ENCODE measurements around the gene C10orf120. TPM values are rescaled to one million over a fixed set of nuclear protein-coding genes. Genes with fewer than 3 reads are reported as not detected.

The C10orf120 gene
- total and polyA plus RNA-seq, 9 donors, result not detected

GRCh38 chr10:122730238-122730637 is 30.6 kb upstream of the C10orf120 start:
- WGBS, 3 donors, result 57 to 66% (median 65%) methylated on average over 6 of the region's 6 CpGs
- intact Hi-C loops (cut with DNase I), result no loop called here
- H3K27me3 ChIP-seq, result no peaks in the 10 kb centered on the region
- no peaks in the 10 kb centered on the region for H3K9me3 ChIP-seq
- H3K27ac ChIP-seq, result no peak overlapping the region
- H3K4me1 ChIP-seq (ENCODE audit: insufficient read depth), result no peaks in the 10 kb centered on the region
- TF ChIP-seq CTCF (IDR thresholded peaks at IDR 0.05) (no peak), POLR2A (IDR thresholded peaks at IDR 0.05) (no peak), EP300 (IDR thresholded peaks at IDR 0.05) (no peak)
- no peaks in the 10 kb centered on the region for H3K36me3 ChIP-seq
- no peak for DNase-seq
- H3K4me3 ChIP-seq, result no peak overlapping the region

- no peak overlapping the region for H3K27ac ChIP-seq
- TF ChIP-seq POLR2A (IDR thresholded peaks at IDR 0.05), result no peak
- TF ChIP-seq CTCF (IDR thresholded peaks at IDR 0.05), result no peak
- TF ChIP-seq EP300 (IDR thresholded peaks at IDR 0.05), result no peak
- no peak overlapping the region for H3K4me3 ChIP-seq
- intact Hi-C loops (cut with DNase I), result no loop called here
- 73 to 85% (median 75%) methylated on average over 9 of the region's 9 CpGs for WGBS, 3 donors
- DNase-seq, result no peak
- H3K27me3 ChIP-seq, result no peaks in the 10 kb centered on the region
- H3K36me3 ChIP-seq, result no peaks in the 10 kb centered on the region
- H3K4me1 ChIP-seq (ENCODE audit: insufficient read depth), result no peaks in the 10 kb centered on the region
- no peaks in the 10 kb centered on the region for H3K9me3 ChIP-seq
Observed at GRCh38 chr10:122729126-122729525, 29.5 kb upstream of the C10orf120 start.

- Histone ChIP-seq H3K27ac (no peak overlapping the region), H3K4me3 (no peak overlapping the region), H3K9me3 (no peaks in the 10 kb centered on the region), H3K4me1 (ENCODE audit: insufficient read depth) (no peaks in the 10 kb centered on the region), H3K27me3 (no peaks in the 10 kb centered on the region), H3K36me3 (no peaks in the 10 kb centered on the region)
- no peak for TF ChIP-seq EP300 (IDR thresholded peaks at IDR 0.05)
- no peak for TF ChIP-seq CTCF (IDR thresholded peaks at IDR 0.05)
- no peak for TF ChIP-seq POLR2A (IDR thresholded peaks at IDR 0.05)
- no peak for DNase-seq
- WGBS, 3 donors, result 53 to 69% (median 63%) methylated on average over 5 of the region's 5 CpGs
- intact Hi-C loops (cut with DNase I), result no loop called here
Observed at GRCh38 chr10:122727426-122727825, 27.8 kb upstream of the C10orf120 start.

- Histone ChIP-seq H3K4me1 (ENCODE audit: insufficient read depth) (no peaks in the 10 kb centered on the region), H3K9me3 (no peaks in the 10 kb centered on the region), H3K36me3 (no peaks in the 10 kb centered on the region), H3K27ac (no peak overlapping the region), H3K27me3 (no peaks in the 10 kb centered on the region), H3K4me3 (no peak overlapping the region)
- intact Hi-C loops (cut with DNase I), result no loop called here
- 48 to 51% (median 49%) methylated on average over 5 of the region's 5 CpGs for WGBS, 3 donors
- TF ChIP-seq EP300 (IDR thresholded peaks at IDR 0.05), result no peak
- TF ChIP-seq CTCF (IDR thresholded peaks at IDR 0.05), result no peak
- no peak for TF ChIP-seq POLR2A (IDR thresholded peaks at IDR 0.05)
- no peak for DNase-seq
Observed at GRCh38 chr10:122725768-122726167, 26.1 kb upstream of the C10orf120 start.

GRCh38 chr10:122725006-122725405 is 25.4 kb upstream of the C10orf120 start:
- H3K4me1 ChIP-seq (ENCODE audit: insufficient read depth), result no peaks in the 10 kb centered on the region
- no peak overlapping the region for H3K4me3 ChIP-seq
- intact Hi-C loops (cut with DNase I), result no loop called here
- no peak for TF ChIP-seq CTCF (IDR thresholded peaks at IDR 0.05)
- no peak for TF ChIP-seq POLR2A (IDR thresholded peaks at IDR 0.05)
- TF ChIP-seq EP300 (IDR thresholded peaks at IDR 0.05), result no peak
- H3K36me3 ChIP-seq, result no peaks in the 10 kb centered on the region
- DNase-seq, result no peak
- H3K27ac ChIP-seq, result no peak overlapping the region
- 70 to 94% (median 88%) methylated on average over 1 of the region's 1 CpG for WGBS, 3 donors
- H3K27me3 ChIP-seq, result no peaks in the 10 kb centered on the region
- H3K9me3 ChIP-seq, result no peaks in the 10 kb centered on the region
